ENCODE measurements around the gene WDR47. TPM values are rescaled to one million over a fixed set of nuclear protein-coding genes. Genes with fewer than 3 reads are reported as not detected.

Gene WDR47
- total and polyA plus RNA-seq, 8 donors, result 1.9 to 7.1 (median 4.2) TPM

- WGBS, 2 donors, result 69% methylated on average over 7 of the region's 7 CpGs
- TF ChIP-seq CTCF (IDR thresholded peaks at IDR 0.05), result no peak
- H3K36me3 ChIP-seq, result no peaks in the 10 kb centered on the region
- no peak for ATAC-seq
- intact Hi-C loops (cut with DNase I), result no loop called here
- FAIRE-seq, result no peak
- H3K4me1 ChIP-seq, result no peaks in the 10 kb centered on the region
- no peaks in the 10 kb centered on the region for H3K9me3 ChIP-seq
- DNase-seq, result no peak
- H3K4me3 ChIP-seq, result no peak overlapping the region
- H3K27ac ChIP-seq, result no peak overlapping the region
- H3K27me3 ChIP-seq, result no peaks in the 10 kb centered on the region
Observed at GRCh38 chr1:109050228-109050995, 8.5 kb upstream of the WDR47 start.

GRCh38 chr1:109048335-109048734 lies 6.4 kb upstream of the WDR47 start:
- no peak for DNase-seq
- no peaks in the 10 kb centered on the region for H3K27me3 ChIP-seq
- FAIRE-seq, result no peak
- TF ChIP-seq CTCF (IDR thresholded peaks at IDR 0.05), result no peak
- H3K9me3 ChIP-seq, result no peaks in the 10 kb centered on the region
- H3K27ac ChIP-seq, result no peak overlapping the region
- intact Hi-C loops (cut with DNase I), result no loop called here
- H3K4me1 ChIP-seq, result no peaks in the 10 kb centered on the region
- no peak for ATAC-seq
- H3K4me3 ChIP-seq, result no peak overlapping the region
- H3K36me3 ChIP-seq, result no peaks in the 10 kb centered on the region
- WGBS, 2 donors, result 40 to 53% methylated on average over 2 of the region's 2 CpGs

- Histone ChIP-seq H3K9me3 (no peaks in the 10 kb centered on the region), H3K27ac (no peak overlapping the region), H3K27me3 (no peaks in the 10 kb centered on the region), H3K36me3 (no peaks in the 10 kb centered on the region), H3K4me1 (no peaks in the 10 kb centered on the region), H3K4me3 (no peak overlapping the region)
- no peak for TF ChIP-seq CTCF (IDR thresholded peaks at IDR 0.05)
- ATAC-seq, result no peak
- WGBS, 2 donors, result 58 to 65% methylated on average over 6 of the region's 6 CpGs
- no peak for DNase-seq
- FAIRE-seq, result no peak
- intact Hi-C loops (cut with DNase I), result no loop called here
Observed at GRCh38 chr1:109047339-109047738, 5.4 kb upstream of the WDR47 start.

GRCh38 chr1:109046671-109047070 lies 4.8 kb upstream of the WDR47 start:
- H3K4me1 ChIP-seq, result no peaks in the 10 kb centered on the region

More at GRCh38 chr1:109046671-109047070, 4.8 kb upstream of the WDR47 start:
- no peak for ATAC-seq
- no peak overlapping the region for H3K4me3 ChIP-seq
- no peak for DNase-seq
- TF ChIP-seq CTCF (IDR thresholded peaks at IDR 0.05), result no peak
- no peaks in the 10 kb centered on the region for H3K9me3 ChIP-seq
- H3K27ac ChIP-seq, result no peak overlapping the region
- intact Hi-C loops (cut with DNase I), result no loop called here
- no peaks in the 10 kb centered on the region for H3K27me3 ChIP-seq
- 65 to 75% methylated on average over 4 of the region's 4 CpGs for WGBS, 2 donors
- no peaks in the 10 kb centered on the region for H3K36me3 ChIP-seq
- FAIRE-seq, result no peak
